GM13977 (cell line): ENCODE measurements around the gene PRKCA.

Source experiments
- DNase-seq: peaks from one replicate; pipeline ENCODE4 v3.0.0; 2012; ENCODE audit warnings: low spot score
- CTCF ChIP-seq: IDR thresholded peaks from 2 replicates; pipeline ENCODE4 v1.5.1; 2012; ENCODE audit warnings: mild to moderate bottlenecking, control low read depth; ENCODE audit not compliant: insufficient read depth; ENCODE audit errors: extremely low read depth, missing control alignments
- in situ Hi-C: fragments of 300-500 bp; cut with MboI; formaldehyde crosslinking; loops from one replicate; pipeline ENCODE4 v1.12.0; 2022; ENCODE audit warnings: low sequenced_read_pairs, low pct_unique_long_range_greater_than_20kb, mixed read lengths, inconsistent platforms; ENCODE audit not compliant: unreplicated experiment

The PRKCA gene

GRCh38 chr17:66429680-66430079 lies 127.3 kb downstream of the PRKCA start:
- no peak for DNase-seq
- in situ Hi-C loops, result no loop called here
- no peak for TF ChIP-seq CTCF

GRCh38 chr17:66430846-66431795 lies 128.7 kb downstream of the PRKCA start:
- in situ Hi-C loops, result no loop called here
- DNase-seq, result no peak
- no peak for TF ChIP-seq CTCF

GRCh38 chr17:66431910-66432309 lies 129.5 kb downstream of the PRKCA start:
- TF ChIP-seq CTCF, result no peak
- no peak for DNase-seq
- in situ Hi-C loops, result no loop called here

GRCh38 chr17:66432411-66432957 lies 130.1 kb downstream of the PRKCA start:
- no peak for DNase-seq
- in situ Hi-C loops, result no loop called here
- no peak for TF ChIP-seq CTCF

- TF ChIP-seq CTCF, result no peak
- in situ Hi-C loops, result no loop called here
- no peak for DNase-seq
Measured at GRCh38 chr17:66432996-66433551, 130.7 kb downstream of the PRKCA start.

- in situ Hi-C loops, result no loop called here
- TF ChIP-seq CTCF, result no peak
- DNase-seq, result no peak
Measured at GRCh38 chr17:66435182-66435581, 132.8 kb downstream of the PRKCA start.
